Activated effector memory CD4-positive, alpha-beta T cell treated with Interleukin-2 at 50 U/mL for 16 hours (primary cell): ENCODE results near the gene CRACR2B.

Experiments used
- DNase-seq: peaks from one replicate; pipeline ENCODE4 v3.0.0-alpha.2; 2020

The CRACR2B gene

DNA sequence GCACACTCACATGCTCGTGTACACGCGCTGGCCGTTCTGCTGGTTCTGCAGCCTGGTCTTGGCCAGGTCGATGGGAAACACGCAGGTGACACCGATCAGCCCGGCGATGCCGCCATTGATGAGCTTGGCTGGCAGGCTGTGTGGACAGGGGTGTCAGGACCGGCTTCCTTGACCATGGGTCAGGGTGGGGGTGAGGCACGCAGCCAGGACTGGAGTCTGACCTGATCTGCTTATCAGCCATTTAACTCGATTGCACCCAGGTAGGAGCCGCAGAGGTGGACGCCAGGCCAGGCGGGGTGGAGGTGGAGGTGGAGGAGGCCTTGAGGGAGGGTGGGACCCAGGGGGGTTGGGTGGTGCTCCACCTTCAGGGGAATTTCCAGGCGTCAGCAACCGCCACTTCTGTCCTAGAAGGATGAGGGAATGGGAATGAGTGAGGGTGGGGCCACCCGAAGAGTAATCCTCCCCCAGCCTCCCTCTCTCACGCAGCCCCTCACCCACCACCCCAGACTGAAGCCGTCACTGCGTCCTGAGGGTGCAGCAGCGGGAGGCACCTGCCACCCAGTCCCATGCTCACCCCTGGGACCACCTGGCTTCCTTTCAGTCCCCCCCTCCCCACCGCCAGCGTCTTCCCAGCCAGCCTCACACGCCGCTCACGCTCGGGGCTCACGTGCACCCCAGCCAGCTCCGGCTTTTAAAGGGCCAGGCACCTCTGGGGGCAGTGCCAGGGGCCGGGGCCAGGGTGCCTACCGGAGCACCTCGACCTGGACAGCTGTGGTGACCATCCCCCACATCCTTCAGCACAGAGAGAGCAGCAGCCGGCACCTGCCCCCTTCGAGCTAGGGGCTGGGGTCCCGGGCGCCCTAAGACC is 32.7 kb upstream of the CRACR2B start:
- no peak for DNase-seq

GRCh38 chr11:795634-796564 is 31.8 kb upstream of the CRACR2B start:
- DNase-seq, result peak; percentile 69

DNA sequence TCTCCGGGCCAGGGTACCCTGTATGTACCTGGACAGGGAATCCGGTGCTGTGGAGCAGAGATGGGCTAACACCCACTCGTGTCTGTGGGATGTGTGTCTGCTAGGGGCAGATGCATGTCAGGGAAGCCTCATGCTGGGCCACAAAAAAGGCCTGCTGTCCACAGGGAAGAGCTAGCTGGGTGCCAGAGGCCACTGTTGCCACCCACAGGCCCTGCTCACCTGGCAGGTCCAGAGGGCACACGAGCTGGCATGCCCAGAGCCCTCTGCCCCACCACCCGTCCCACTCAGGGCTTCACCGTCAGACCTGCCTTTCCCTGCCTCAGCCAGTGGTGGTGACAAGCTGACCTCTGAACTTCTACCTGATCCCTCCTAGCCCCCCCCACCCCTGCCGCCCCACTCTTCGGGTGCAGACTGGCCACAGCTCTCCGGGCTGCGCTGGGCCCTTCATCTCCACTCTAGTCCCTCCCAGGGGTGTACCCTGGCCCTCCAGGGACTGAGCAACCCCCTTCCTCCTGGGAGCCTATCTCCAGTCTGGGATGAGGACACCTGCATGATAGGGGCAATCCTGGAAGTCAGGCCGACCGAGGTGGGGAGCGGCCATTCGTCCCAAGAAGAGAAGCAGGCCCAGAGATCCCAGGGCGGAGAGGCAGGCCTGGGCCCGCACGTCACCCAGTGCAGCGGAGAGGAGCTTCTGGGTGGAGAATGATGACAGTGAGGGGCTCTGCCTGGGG is 31.0 kb upstream of the CRACR2B start:
- DNase-seq, result no peak

DNA sequence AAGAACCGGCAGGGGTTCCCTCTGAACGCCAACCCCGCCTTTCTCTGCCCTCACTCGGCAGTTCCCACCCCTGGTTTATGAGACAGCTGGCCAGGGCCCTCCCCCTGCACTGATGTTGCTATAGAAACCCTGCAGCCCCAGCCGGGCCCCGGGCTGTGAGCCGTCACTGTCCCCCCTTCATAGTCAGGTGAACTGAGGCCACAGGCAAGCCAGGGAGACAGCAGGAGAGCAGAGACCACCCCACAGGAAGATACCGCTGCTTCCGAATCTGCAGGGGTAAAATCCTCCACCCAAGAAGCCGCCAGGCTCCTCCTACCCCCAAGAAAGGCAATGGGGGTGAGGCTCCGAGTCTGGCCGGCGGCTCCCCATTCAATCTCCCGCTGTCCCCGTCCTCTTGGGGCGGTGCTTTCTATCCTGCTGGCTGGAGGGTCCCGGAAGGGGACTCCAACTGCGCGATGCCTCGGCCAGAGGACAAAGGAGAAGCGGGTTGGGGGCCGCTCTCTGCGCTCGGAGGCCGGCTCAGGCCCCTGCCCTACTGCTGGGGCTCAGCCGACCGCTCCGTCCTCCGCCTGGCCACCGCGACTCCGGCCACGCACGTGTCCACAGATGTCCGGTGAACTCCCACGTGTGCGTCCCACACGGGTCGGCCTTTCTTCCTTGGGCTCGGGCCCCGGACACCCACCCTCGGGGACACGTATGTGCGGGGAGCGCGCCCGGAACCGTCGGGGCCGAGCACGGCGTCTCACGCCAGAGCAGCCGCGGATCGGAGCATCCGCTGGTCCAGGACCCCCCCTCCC is 30.2 kb upstream of the CRACR2B start:
- DNase-seq, result peak; percentile 66

DNA sequence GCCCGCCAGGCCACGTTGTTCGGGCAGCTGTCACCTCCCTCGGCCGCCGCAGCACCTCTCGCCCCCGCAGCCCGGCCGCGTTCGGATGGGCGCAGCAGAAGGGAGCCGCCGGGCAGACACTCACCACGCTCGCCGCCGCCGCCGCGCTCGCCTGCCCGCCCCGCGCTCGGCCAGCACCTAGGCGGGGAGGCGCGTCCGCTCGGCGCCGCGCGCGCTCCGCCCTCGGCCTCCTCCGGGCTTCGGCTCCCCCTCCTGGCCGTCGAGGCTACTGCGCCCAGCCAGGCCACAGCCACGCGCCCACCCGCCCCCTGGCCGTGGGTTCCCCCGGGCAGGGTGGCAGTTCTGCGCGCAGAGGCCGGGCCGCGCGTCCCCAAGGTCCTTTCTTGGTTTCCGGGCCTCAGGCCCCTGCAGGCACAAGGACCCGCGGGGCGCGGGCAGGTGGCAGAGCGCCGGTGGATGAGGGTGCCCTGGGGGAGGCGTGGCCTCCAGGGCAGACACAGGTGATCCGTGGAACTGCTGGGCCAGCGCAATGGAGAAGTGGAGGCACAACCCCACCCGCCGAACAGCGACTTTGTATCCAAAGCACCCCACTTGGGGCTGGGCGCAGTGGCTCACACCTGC is 29.5 kb upstream of the CRACR2B start, which contains the start of gene SLC25A22:
TSS of gene SLC25A22 (minus strand) at position 189 of the 621 bp plus-strand sequence. CDS start 3,275 bp downstream, outside the sequence.
- peak; percentile 80 for DNase-seq

GRCh38 chr11:799641-800316 is 27.9 kb upstream of the CRACR2B start:
- DNase-seq, result no peak

GRCh38 chr11:800473-800872 is 27.2 kb upstream of the CRACR2B start:
- no peak for DNase-seq

- no peak for DNase-seq
These were observed 26.5 kb upstream of the CRACR2B start for GRCh38 chr11:801097-801780.

DNA sequence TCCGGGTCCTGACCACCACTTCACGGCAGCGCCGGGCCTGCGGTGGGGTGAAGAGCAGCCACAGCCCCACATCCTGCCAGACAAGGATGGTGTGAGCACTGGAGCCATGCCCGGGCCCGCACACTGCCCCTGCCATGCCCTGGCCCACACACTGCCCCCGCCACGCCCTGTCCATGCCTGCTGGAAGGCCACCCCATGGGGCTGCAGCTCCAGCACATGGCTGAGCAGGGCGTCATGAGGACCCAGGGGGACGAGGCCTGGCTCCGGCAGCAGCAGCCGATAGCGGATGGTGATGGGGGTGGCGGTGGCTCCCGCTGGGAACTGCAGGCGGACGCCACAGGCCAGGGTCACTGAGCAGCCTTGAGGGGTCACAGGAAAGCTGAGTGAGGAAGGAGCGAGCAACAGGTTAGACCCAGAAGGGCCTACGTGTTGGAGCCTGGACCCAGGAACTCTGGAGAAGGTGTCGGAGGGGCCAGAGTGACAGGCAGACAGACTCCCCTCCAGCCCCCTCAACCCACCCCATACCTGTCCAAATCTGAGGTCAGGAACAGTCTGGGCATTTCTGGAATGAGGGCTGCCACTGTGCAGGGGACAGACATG is 25.6 kb upstream of the CRACR2B start:
- no peak for DNase-seq

- no peak for DNase-seq
These were observed 24.8 kb upstream of the CRACR2B start for GRCh38 chr11:802693-803466.

- no peak for DNase-seq
These were observed 24.3 kb upstream of the CRACR2B start for GRCh38 chr11:803467-803742.

DNA sequence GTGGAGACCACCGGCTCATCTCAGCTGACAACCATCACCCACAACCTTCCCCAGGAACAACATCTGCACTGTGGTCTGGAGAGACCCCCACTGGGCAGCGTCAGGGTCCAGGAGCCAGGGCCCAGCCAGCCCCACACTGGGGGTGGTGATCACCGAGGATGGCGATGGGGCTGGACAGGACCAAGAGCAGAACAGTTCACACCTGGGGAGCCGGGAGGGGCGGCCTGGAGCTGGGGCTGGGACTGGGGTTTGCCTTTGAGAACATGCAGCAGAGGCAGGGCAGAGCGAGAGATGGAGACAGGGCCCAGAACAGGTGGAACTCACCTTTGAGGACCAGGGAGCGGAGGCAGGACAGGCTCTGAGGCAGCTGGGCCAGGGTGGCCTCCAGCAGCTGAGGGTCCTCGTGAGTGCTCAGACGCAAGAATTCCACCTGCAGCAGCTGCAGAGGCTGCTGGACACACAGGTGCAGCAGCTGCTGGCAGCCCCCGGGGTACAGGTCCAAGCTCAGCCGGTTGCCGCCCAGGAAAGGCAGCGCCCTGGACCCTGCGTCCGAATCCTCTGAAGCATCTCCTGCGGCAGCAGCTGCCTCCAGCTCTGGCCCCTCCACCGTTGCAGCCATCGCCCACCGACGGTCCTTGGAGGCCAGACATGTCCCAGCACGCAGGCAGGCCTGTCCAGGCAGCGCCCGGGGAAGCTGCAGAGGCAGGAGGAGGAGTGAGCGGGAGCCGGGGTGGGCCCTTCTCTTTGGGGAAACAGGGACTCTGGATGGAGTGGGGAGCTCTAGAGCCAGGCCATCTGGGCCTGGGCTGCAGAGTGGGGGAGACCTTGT is 23.7 kb upstream of the CRACR2B start:
- no peak for DNase-seq

- DNase-seq, result no peak
These were observed 23.1 kb upstream of the CRACR2B start for GRCh38 chr11:804599-804964.

GRCh38 chr11:808427-809286 is 19.1 kb upstream of the CRACR2B start:
- no peak for DNase-seq

DNA sequence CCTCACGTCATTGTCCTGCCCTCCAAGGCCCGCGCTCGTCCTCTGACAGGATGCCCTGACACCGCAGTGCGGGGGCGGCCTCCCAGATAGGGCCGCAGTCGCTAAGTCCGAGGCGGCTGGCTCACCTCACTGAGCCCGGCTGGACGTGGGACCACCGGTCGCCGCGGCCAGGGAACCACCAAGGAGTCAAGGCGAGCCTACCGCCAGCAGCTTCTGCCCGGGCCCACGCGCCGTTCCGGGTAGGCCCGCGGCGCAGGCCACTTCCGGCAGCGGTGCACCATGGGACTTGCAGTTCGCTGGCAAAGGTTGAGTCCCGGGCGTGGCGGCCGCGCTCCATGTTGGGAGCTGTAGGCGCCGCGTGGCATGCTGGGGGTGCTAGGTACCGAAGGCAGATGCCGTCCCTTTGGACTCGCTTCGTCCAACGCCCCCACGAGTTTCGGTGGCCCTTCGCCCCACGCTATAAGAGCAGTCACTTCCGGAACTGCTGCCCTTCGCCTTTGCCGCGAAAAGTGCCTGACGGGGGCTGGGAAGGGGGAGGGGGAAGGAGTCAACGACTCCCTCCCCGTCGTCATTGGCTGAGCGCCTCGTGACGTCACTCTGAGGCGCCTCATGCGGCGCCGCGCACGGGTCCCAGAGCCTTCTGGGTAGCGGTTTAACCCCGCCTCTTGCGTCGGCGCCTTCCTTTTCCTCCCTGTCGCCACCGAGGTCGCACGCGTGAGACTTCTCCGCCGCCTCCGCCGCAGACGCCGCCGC is 18.3 kb upstream of the CRACR2B start, which contains the start of gene RPLP2:
TSS of gene RPLP2 (plus strand) at position 681 of the 753 bp plus-strand sequence. CDS start 268 bp downstream, outside the sequence.
- peak; percentile 95 for DNase-seq

- DNase-seq, result no peak
These were observed 17.6 kb upstream of the CRACR2B start for GRCh38 chr11:810040-810567.
